Chondrocyte (in vitro differentiated cells): ENCODE measurements around the gene JARID2. TPM values are rescaled to one million over a fixed set of nuclear protein-coding genes. Genes with fewer than 3 reads are reported as not detected.
A peak's percentile ranks its signal among the peaks of the same experiment; 100 is the strongest.

Experiments
- DNase-seq: peaks from one replicate; pipeline ENCODE4 v3.0.0; 2021; ENCODE audit warnings: mixed read lengths, low spot score
- H3K27ac Mint-ChIP-seq: one replicate; pipeline ENCODE4 v1.8.0; 2021; ENCODE audit warnings: mild to moderate bottlenecking, moderate library complexity, mixed read lengths; ENCODE audit not compliant: unreplicated experiment
- H3K27me3 Mint-ChIP-seq: 2 replicates; pipeline ENCODE4 v1.8.0; 2021; ENCODE audit warnings: low read depth, mixed read lengths
- H3K36me3 Mint-ChIP-seq: 2 replicates; pipeline ENCODE4 v1.8.0; 2021; ENCODE audit warnings: low read depth, mixed read lengths
- H3K4me1 Mint-ChIP-seq: 2 replicates; pipeline ENCODE4 v1.8.0; 2021; ENCODE audit warnings: low read depth, mild to moderate bottlenecking, mixed read lengths
- H3K4me3 Mint-ChIP-seq: one replicate; pipeline ENCODE4 v1.8.0; 2021; ENCODE audit warnings: mild to moderate bottlenecking, moderate library complexity, mixed read lengths; ENCODE audit not compliant: unreplicated experiment
- H3K9me3 Mint-ChIP-seq: 2 replicates; pipeline ENCODE4 v1.8.0; 2021; ENCODE audit warnings: low read depth, mixed read lengths
- CTCF ChIP-seq: fragments of 200-600 bp; sonication (generic); IDR thresholded peaks from 2 replicates; pipeline ENCODE4 v1.5.0; 2021; ENCODE audit warnings: antibody characterized with exemption, mild to moderate bottlenecking, moderate library complexity
- total RNA-seq: library from RNA; stranded (reverse); gene quantifications from 3 replicates; pipeline ENCODE4 v1.2.1, GENCODE V29; 2021

The JARID2 gene
- total RNA-seq, 1 donor from 2014 or later, result 9.9 TPM

GRCh38 chr6:15484821-15485220, 239.0 kb downstream of the JARID2 start:
- peaks cover 9% of the 10 kb centered on the region for H3K36me3 Mint-ChIP-seq
- H3K9me3 Mint-ChIP-seq, result no peaks in the 10 kb centered on the region
- no peak for DNase-seq
- H3K4me3 Mint-ChIP-seq, result no peak overlapping the region
- no peak for TF ChIP-seq CTCF
- peaks cover 5% of the 10 kb centered on the region for H3K4me1 Mint-ChIP-seq
- no peaks in the 10 kb centered on the region for H3K27me3 Mint-ChIP-seq
- H3K27ac Mint-ChIP-seq, result no peak overlapping the region

DNA sequence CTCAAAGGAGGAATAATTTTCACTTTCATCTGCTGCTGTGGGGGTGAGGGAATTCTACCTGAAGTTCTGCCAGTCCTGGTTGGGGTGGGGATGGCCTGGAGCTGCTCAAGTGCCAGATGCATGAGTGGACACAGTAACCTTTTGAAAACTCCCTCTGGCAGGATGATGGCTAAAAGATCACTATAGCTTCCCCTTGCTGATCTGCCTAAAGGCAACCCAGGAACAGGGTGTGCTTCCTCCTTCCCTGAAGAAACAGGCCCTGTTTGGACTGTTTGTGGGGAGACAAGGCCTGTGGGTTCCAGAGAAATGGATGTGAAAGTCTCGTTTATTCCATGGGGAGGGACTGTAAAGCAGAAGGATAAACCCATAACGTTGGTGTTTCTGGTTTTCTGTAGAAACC, 240.1 kb downstream of the JARID2 start:
- DNase-seq, result no peak
- Mint-ChIP-seq H3K27ac (no peak overlapping the region), H3K4me1 (no peaks in the 10 kb centered on the region), H3K9me3 (no peaks in the 10 kb centered on the region), H3K27me3 (no peaks in the 10 kb centered on the region), H3K4me3 (no peak overlapping the region), H3K36me3 (peaks cover 9% of the 10 kb centered on the region)
- TF ChIP-seq CTCF, result no peak

DNA sequence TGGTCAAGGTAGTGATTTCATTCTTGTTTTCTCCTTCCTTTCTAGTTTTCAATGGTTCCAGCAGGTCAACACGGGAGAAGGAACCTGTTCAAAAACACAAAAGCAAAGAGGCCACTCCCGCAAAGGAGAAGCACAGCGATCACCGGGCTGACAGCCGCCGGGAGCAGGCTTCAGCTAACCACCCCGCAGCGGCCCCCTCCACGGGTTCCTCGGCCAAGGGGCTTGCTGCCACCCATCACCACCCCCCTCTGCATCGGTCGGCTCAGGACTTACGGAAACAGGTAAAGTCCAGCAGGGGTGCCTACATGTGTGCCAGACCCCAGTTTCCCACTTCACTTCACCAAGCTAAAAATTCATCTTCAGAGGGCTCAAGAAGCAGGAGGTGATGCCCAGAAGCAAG, 241.4 kb downstream of the JARID2 start:
- H3K27ac Mint-ChIP-seq, result no peak overlapping the region
- no peaks in the 10 kb centered on the region for H3K9me3 Mint-ChIP-seq
- H3K4me3 Mint-ChIP-seq, result no peak overlapping the region

GRCh38 chr6:15489261-15489962, 243.5 kb downstream of the JARID2 start:
- Mint-ChIP-seq H3K36me3 (peaks cover 9% of the 10 kb centered on the region), H3K4me3 (no peak overlapping the region), H3K27me3 (no peaks in the 10 kb centered on the region), H3K27ac (no peak overlapping the region), H3K4me1 (peaks cover 12% of the 10 kb centered on the region), H3K9me3 (no peaks in the 10 kb centered on the region)
- no peak for TF ChIP-seq CTCF
- DNase-seq, result peak; percentile 69

More for the DNA sequence above, 241.4 kb downstream of the JARID2 start:
- TF ChIP-seq CTCF, result no peak
- peaks cover 9% of the 10 kb centered on the region for H3K36me3 Mint-ChIP-seq
- no peaks in the 10 kb centered on the region for H3K27me3 Mint-ChIP-seq
- peaks cover 6% of the 10 kb centered on the region for H3K4me1 Mint-ChIP-seq
- DNase-seq, result peak; percentile 70

GRCh38 chr6:15490242-15491100, 244.6 kb downstream of the JARID2 start:
- DNase-seq, result no peak
- Mint-ChIP-seq H3K4me3 (no peak overlapping the region), H3K4me1 (peaks cover 18% of the 10 kb centered on the region), H3K9me3 (no peaks in the 10 kb centered on the region), H3K27ac (no peak overlapping the region), H3K27me3 (no peaks in the 10 kb centered on the region), H3K36me3 (peaks cover 9% of the 10 kb centered on the region)
- TF ChIP-seq CTCF, result no peak
